ENCODE data around the gene HRH2. TPM values are rescaled to one million over a fixed set of nuclear protein-coding genes. Genes with fewer than 3 reads are reported as not detected.
A peak's percentile ranks its signal among the peaks of the same experiment; 100 is the strongest.
"Not testable (repeated sequence)": the region's sequence is repeated elsewhere in the genome, so short reads cannot be mapped to it uniquely, and the experiment has no call there.

Gene HRH2
- total RNA-seq, 1 experiment from 2014 or later = 0.98 TPM

DNA sequence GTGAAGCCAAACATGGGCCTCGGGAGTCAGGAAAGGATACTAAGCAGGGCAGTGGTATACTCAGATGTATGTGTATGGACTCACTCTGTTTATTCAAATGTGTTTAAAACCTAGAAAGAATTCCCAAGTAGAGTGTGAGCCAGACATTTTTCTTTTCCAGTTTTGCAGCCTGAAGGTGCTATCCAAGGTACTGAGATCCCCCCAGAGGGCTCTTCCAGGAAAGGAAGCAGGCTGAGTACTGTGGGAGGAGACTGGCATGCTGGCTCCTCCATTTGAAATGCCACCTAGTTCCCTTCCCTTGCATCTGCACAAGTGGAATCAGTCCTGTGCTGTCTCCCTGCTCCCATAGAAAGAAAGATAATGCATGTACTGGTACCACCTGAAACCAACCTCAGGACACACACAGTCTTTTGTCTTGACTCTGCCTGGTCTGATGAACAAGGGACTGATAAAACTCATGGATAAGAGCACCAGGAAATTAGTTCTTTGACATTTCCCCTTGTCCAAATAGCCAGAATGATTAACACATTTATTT, 85.9 kb downstream of the HRH2 start:
- in situ Hi-C loops (cut with HindIII; ENCODE audit: low pct_unique_long_range_greater_than_20kb, low sequenced_read_pairs) = no loop called here
- peak; percentile 40 for DNase-seq (ENCODE audit: low read depth)

DNA sequence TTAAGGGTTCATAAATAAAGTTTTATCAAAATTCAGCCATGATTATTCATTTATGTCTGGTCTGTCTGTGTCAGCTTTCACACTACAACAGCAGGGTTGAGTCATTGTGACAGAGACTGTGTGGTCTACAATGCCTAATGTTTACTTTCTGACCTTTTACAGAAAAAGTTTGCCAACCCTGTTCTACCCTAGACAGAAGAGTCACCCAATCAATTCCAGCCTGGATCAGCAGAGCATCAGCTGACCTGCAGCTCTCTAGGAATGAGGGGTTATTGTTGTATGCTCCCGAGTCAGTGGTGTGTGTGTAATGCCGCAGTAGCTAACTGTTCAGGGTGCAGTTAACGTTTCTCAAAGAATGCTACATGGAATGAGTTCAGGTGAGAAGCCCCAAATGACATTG, 87.3 kb downstream of the HRH2 start:
- in situ Hi-C loops (cut with HindIII; ENCODE audit: low pct_unique_long_range_greater_than_20kb, low sequenced_read_pairs) = no loop called here
- DNase-seq (ENCODE audit: low read depth) = no peak

DNA sequence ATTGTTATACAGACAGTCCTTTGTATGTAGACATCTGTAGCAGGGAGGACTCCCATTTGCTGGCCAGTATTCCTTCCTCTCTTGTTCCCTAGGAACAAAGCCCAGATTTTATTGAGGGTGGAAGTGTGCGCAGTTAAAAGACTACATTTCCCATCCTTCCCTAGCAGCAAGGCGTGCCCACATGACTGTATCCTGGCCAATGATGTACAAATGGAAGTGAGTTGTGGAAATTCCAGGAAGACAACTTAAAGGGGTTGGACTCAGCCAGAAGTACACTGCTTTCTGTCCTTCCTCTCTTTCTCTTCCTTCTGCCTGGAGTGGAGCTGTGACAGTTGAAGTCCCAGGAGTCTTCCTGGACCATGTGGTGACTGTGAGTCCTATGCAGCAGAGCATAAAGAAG, 89.0 kb downstream of the HRH2 start:
- in situ Hi-C loops (cut with HindIII; ENCODE audit: low pct_unique_long_range_greater_than_20kb, low sequenced_read_pairs) = no loop called here
- peak; percentile 23 for DNase-seq (ENCODE audit: low read depth)

DNA sequence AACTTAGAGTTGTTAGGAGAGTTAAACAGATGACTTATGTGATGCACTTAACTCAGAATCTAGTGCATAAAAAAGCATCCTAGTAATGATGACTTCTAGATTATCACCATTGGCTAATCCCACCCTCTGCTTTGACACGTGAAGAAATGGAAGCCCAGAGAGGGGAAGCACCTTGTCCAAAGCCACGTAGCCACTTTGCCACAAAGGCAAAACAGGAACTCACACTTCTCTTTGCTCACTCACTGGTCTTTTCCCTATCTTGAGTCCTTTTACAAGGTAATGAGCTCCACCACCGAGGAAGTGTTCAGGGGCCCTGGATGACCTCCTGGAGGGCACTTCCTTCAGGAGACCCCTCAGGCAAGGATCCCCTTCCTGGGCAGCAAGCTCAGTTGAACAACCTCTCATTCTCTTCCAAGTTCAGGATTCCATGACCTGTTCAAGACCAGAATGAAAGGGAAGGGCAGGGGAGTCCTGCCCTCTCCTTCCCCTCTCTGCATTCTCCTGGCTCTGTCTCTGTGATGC, 89.7 kb downstream of the HRH2 start:
- no peak for DNase-seq (ENCODE audit: low read depth)
- in situ Hi-C loops (cut with HindIII; ENCODE audit: low pct_unique_long_range_greater_than_20kb, low sequenced_read_pairs) = no loop called here

DNA sequence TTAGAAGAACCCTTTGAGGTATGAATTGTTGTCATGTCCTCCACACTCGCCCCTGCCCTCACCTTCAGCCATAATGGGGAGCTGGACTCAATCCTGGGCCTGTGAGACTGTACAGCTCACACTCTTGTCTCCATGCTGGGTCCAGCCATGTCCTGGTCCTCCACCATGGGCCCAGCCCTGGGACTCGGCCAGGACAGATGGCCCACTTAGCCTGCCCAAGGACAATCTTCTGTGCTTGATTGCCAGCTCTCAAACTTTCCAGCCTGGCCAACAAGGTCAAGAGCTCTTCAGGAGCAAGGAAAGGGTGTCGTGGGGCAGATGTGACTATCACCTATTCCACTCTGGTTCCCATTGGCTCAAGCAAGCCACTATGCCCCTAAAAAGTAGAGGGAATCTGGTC, 90.8 kb downstream of the HRH2 start:
- no peak for DNase-seq (ENCODE audit: low read depth)
- in situ Hi-C loops (cut with HindIII; ENCODE audit: low pct_unique_long_range_greater_than_20kb, low sequenced_read_pairs) = no loop called here

DNA sequence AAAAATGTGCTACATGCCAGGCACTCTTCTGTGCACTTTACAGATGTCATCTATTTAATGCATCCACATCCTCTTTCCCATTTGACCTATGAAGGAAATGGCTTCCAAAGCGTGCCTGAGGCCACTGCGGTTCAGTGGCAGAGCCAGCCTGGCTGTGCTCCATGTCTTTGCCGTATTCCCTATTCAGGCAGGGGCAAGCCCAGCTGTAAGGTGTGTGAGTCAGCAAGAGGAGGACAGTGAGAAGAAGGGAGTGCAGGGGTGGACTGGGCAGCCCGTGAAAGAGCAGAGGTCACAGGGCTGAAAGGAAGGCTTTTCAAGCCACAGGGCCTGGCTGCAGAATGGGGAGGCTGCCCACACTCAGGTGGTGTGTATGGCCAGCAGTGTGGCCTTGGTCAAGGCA, 91.7 kb downstream of the HRH2 start:
- in situ Hi-C loops (cut with HindIII; ENCODE audit: low pct_unique_long_range_greater_than_20kb, low sequenced_read_pairs) = no loop called here
- no peak for DNase-seq (ENCODE audit: low read depth)

DNA sequence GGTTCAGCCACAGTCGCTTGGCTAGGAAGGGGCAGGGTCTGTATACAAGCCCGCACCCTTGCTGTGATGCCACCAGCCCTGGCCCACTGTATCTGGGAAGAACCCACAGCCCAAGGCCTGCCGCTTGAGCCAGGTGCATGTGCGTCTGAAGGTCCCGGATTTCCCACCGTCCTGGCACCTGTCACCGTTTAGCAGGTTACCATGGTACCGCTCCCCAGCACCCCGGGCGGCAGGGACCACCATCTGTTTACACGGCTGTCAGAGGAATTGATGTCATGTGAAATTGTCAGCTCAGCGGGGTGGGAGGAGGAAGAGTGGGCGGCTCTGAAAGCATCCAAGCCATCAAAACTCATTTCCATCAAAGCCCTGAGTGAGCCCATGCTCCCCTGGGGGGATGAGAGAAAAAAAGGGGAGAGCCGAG, 92.7 kb downstream of the HRH2 start:
- in situ Hi-C loops (cut with HindIII; ENCODE audit: low pct_unique_long_range_greater_than_20kb, low sequenced_read_pairs) = no loop called here
- no peak for DNase-seq (ENCODE audit: low read depth)

DNA sequence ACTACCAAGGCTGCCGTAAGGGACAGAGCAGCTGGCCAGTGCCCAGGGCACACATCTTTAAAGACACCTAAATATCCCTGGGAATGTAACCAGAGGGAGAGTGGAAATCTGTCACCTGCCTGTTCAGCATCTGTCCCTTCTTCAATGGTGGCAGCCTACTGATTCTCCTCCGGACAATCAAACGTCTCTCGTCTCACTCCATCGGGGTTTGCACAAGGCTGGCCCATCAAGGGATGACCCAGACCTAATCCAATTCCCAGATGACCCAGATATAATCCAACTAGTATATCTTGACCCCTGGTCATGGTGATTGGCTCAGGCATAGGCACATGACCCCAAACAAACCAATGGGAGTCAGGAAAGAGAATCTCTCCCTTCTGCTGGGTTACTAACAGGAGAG, 93.5 kb downstream of the HRH2 start:
- in situ Hi-C loops (cut with HindIII; ENCODE audit: low pct_unique_long_range_greater_than_20kb, low sequenced_read_pairs) = no loop called here
- no peak for DNase-seq (ENCODE audit: low read depth)

DNA sequence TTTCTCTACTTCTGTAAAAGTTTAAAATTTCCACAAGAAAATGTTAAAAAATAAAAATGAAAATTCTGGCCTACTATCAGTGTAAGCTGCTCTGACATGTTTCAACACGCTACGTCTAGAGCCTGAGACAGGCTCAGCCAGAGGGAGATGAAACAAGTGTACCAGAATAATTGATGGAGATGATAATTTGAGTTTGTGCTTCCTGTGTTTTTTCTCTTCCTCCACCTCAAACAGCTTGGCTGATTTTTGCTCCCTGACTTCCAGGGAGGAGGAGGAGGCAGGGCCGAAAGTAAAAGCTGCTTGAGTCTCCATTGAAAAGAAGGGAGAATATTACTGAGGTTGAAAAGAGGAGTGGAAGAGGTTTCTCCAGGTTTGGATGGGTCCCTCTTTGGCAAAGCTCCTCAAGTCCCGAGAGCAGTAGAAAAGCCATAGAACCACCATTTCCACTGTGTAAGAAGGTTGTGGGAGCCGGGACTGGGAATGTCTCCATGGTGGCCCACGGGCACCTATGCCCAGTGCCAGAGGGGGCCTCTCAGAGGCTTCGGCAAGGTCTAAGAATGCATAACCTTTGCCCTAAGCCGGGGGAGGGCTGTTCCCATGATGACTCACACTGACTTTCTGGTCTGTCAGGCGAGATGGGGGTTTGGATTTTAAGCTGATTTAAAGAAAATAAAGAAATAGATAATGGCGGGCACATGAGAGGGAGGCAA, 95.1 kb downstream of the HRH2 start:
- DNase-seq (ENCODE audit: low read depth) = no peak

DNA sequence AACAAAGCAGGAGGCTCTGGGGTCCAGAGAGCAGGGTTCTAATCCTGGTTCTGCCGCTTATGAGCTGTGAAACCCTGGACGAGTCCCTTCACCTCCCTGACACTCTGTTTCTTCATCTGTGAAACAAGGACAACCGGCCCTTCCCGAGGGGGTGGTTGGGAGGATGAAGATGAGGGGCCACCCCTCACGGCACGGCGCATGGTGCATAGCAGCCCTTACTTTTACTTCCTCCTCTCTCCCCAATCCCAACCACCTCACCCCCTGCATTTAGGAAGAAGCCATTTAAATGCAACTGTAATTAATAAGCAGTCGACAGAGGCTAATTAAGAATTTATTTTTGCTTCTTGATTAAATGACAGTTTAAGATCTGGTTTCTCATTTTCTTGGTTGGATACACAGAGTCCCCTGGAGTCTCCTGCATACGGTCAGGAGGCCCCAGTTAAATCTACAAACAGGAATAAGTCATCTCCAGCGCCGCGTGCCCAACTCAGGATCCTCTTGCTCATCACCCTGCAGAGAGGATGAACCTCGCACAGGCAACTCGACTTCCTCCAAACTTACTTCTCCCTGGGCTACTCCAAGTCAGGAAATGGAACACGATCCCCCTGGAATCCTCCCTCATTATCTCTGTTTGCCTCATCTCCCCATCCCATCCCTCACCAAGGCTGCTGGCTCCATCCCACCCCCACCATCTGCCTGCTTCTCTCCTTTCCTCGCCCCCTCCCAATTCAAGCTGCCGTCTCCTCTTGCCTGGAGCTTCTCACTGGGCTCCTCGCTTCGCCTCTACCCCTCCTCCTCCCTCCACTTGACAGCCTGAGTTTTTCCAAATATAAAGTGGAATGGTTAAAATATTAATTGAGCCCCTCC, 95.9 kb downstream of the HRH2 start:
- in situ Hi-C loops (cut with HindIII; ENCODE audit: low pct_unique_long_range_greater_than_20kb, low sequenced_read_pairs) = no loop called here
- DNase-seq (ENCODE audit: low read depth) = no peak

More for the DNA sequence above, 95.1 kb downstream of the HRH2 start:
- in situ Hi-C loops (cut with HindIII; ENCODE audit: low pct_unique_long_range_greater_than_20kb, low sequenced_read_pairs) = no loop called here

DNA sequence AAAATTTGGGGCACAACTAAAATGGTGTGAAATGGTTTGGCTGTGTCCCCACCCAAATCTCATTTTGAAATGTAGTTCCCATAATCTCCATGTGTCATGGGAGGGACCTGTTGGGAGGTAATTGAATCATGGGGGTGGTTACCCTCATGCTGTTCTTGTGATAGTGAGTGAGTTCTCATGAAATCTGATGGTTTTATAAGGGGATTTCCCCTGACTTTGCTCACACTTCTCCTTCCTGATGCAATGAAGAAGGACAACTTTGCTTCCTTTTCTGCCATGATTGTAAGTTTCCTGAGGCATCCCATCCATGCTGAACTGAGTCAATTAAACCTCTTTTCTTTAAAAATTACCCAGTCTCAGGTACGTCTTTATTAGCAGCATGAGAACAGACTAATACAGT, 102.1 kb downstream of the HRH2 start:
- in situ Hi-C loops (cut with HindIII; ENCODE audit: low pct_unique_long_range_greater_than_20kb, low sequenced_read_pairs); DNase-seq (ENCODE audit: low read depth): not testable (repeated sequence)

Other genes starting within 250 kb of the HRH2 start
- not detected in 2 replicates for gene DRD1, start 213.9 kb upstream of the HRH2 start, total RNA-seq (2014; rRNA removed; shearing (Covaris generic); ENCODE audit: low replicate concordance)
- gene SFXN1, start 179.5 kb upstream of the HRH2 start, total RNA-seq (2014; rRNA removed; shearing (Covaris generic); ENCODE audit: low replicate concordance) = 199 and 231 TPM in 2 replicates
- 1.4 and 1.6 TPM in 2 replicates for gene CPLX2, start 213.5 kb downstream of the HRH2 start, total RNA-seq (2014; rRNA removed; shearing (Covaris generic); ENCODE audit: low replicate concordance)

Data from Caki2 (cell line).